SK-N-SH (cell line): ENCODE results near the gene TM9SF4. TPM values are rescaled to one million over a fixed set of nuclear protein-coding genes. Genes with fewer than 3 reads are reported as not detected.
A peak's percentile ranks its signal among the peaks of the same experiment; 100 is the strongest.

Source experiments
- CTCF ChIA-PET: fragments of 300-600, 350-600 bp; formaldehyde crosslinking; extraction: SDS; loops from one replicate; lab custom pipeline; 2021; lab: Yijun Ruan, JAX
- POLR2A ChIA-PET: fragments of 350-600 bp; sonication (Branson Sonifier 250); formaldehyde crosslinking; extraction: SDS; loops from one replicate; lab custom pipeline; 2020; ENCODE audit warnings: antibody characterized with exemption, inconsistent platforms; lab: Yijun Ruan, JAX
- DNase-seq: peaks from one replicate; pipeline ENCODE4 v3.0.0; 2012
- H2AFZ ChIP-seq: fragments of 200-600 bp; sonication (generic); 2 replicates; pipeline ENCODE4 v1.8.1; 2016; ENCODE audit warnings: antibody characterized with exemption, mild to moderate bottlenecking, low read depth
- H3F3A ChIP-seq: fragments of 200-600 bp; sonication (generic); replicated peaks from 2 replicates; pipeline ENCODE3; 2016; ENCODE audit warnings: antibody characterized with exemption, mild to moderate bottlenecking; ENCODE audit not compliant: insufficient read depth
- H3K27ac ChIP-seq, 2 experiments: fragments of 200-500 bp in 1 of 2; fragments of 200-600 bp in 1 of 2; sonication (Bioruptor generic) in 1 of 2; sonication (generic), shearing (Covaris generic) in 1 of 2; 2 replicates each; pipeline versions ENCODE4 v1.5.1 to v1.6.1; 2014 to 2016; ENCODE audit warnings: low read depth in 2 of 2, inconsistent platforms in 1 of 2, low read length in 1 of 2, mild to moderate bottlenecking in 1 of 2, mixed read lengths in 1 of 2
- H3K27me3 ChIP-seq: fragments of 200-600 bp; sonication (generic), shearing (Covaris generic); 2 replicates; pipeline ENCODE4 v1.6.1; 2016; ENCODE audit warnings: mixed run types; ENCODE audit not compliant: insufficient read depth
- H3K36me3 ChIP-seq, 2 experiments: fragments of 200-500 bp in 1 of 2; fragments of 200-600 bp in 1 of 2; sonication (Bioruptor generic) in 1 of 2; sonication (generic) in 1 of 2; replicated peaks in 1 of 2; 2 replicates each; pipeline versions ENCODE3 to v1.5.1; 2014 to 2016; ENCODE audit warnings: low read length in 1 of 2, mild to moderate bottlenecking in 1 of 2; ENCODE audit not compliant: insufficient read depth in 2 of 2, control insufficient read depth in 1 of 2
- H3K4me1 ChIP-seq, 2 experiments: fragments of 200-500 bp in 1 of 2; fragments of 200-600 bp in 1 of 2; sonication (Bioruptor generic) in 1 of 2; sonication (generic), shearing (Covaris generic) in 1 of 2; 2 replicates each; pipeline versions ENCODE4 v1.5.1 to v1.6.1; 2014 to 2016; ENCODE audit warnings: low read depth in 1 of 2, low read length in 1 of 2, mixed run types in 1 of 2; ENCODE audit not compliant: insufficient read depth in 2 of 2, control insufficient read depth in 1 of 2
- H3K4me2 ChIP-seq: fragments of 200-600 bp; sonication (generic), shearing (Covaris generic); 2 replicates; pipeline ENCODE4 v1.6.1; 2017; ENCODE audit warnings: mixed run types
- H3K4me3 ChIP-seq, 2 experiments: fragments of 200-500 bp in 1 of 2; fragments of 200-600 bp in 1 of 2; sonication (Bioruptor generic) in 1 of 2; sonication (generic), shearing (Covaris generic) in 1 of 2; 2 replicates each; pipeline versions ENCODE4 v1.5.1 to v1.8.1; 2014 to 2016; ENCODE audit warnings: low read depth in 2 of 2, inconsistent platforms in 1 of 2, low read length in 1 of 2, mild to moderate bottlenecking in 1 of 2, mixed read lengths in 1 of 2, moderate library complexity in 1 of 2
- H3K79me2 ChIP-seq: fragments of 200-600 bp; sonication (generic); 2 replicates; pipeline ENCODE4 v1.8.1; 2017; ENCODE audit warnings: mild to moderate bottlenecking; ENCODE audit not compliant: insufficient read depth
- H3K9ac ChIP-seq: fragments of 200-600 bp; sonication (generic); 2 replicates; pipeline ENCODE4 v1.6.1; 2017; ENCODE audit warnings: mixed run types
- H3K9me2 ChIP-seq: fragments of 200-600 bp; sonication (generic); 2 replicates; pipeline ENCODE4 v1.6.1; 2017; ENCODE audit warnings: mixed run types
- H3K9me3 ChIP-seq: fragments of 200-600 bp; sonication (generic); 2 replicates; pipeline ENCODE4 v1.6.1; 2017; ENCODE audit warnings: mixed run types, mild to moderate bottlenecking, moderate library complexity
- H4K20me1 ChIP-seq: fragments of 200-600 bp; sonication (generic); 2 replicates; pipeline ENCODE4 v1.6.1; 2017; ENCODE audit warnings: mild to moderate bottlenecking, mixed run types; ENCODE audit not compliant: insufficient read depth
- CHD2 ChIP-seq: fragments of 150-350 bp; IDR thresholded peaks from 2 replicates; pipeline ENCODE4 v1.6.1; 2018; ENCODE audit warnings: low read length; ENCODE audit not compliant: partially characterized antibody
- EP300 ChIP-seq, 2 experiments: IDR thresholded peaks; 2 replicates each; pipeline versions ENCODE4 v1.4.0 to v1.6.1; 2012; ENCODE audit warnings: borderline replicate concordance in 1 of 2, low read depth in 1 of 2, low read length in 1 of 2
- EZH2phosphoT487 ChIP-seq: fragments of 200-600 bp; sonication (generic); IDR thresholded peaks from 2 replicates; pipeline ENCODE4 v1.6.1; 2017; ENCODE audit warnings: low read depth, mixed run types, mild to moderate bottlenecking, antibody characterized with exemption, moderate library complexity, borderline replicate concordance
- FOSL2 ChIP-seq: IDR thresholded peaks from 2 replicates; pipeline ENCODE4 v1.4.0; 2012; ENCODE audit warnings: low read depth, mild to moderate bottlenecking, moderate library complexity, borderline replicate concordance
- FOXM1 ChIP-seq: IDR thresholded peaks from 2 replicates; pipeline ENCODE4 v1.4.0; 2012; ENCODE audit warnings: low read depth, mild to moderate bottlenecking
- NFIC ChIP-seq: IDR thresholded peaks from 2 replicates; pipeline ENCODE4 v1.4.0; 2012; ENCODE audit warnings: borderline replicate concordance
- POLR2AphosphoS5 ChIP-seq: IDR thresholded peaks from 2 replicates; pipeline ENCODE4 v1.6.1; 2012; ENCODE audit warnings: low read depth, low read length
- RAD21 ChIP-seq: IDR thresholded peaks from 2 replicates; pipeline ENCODE4 v1.6.1; 2012; ENCODE audit warnings: mild to moderate bottlenecking, low read length
- RFX5 ChIP-seq: IDR thresholded peaks from 2 replicates; pipeline ENCODE4 v1.6.1; 2012; ENCODE audit warnings: mild to moderate bottlenecking, improper control_type of control experiment, low read length
- RXRA ChIP-seq: IDR thresholded peaks from 2 replicates; pipeline ENCODE4 v1.4.0; 2012; ENCODE audit warnings: low read depth, mild to moderate bottlenecking, borderline replicate concordance
- SMC3 ChIP-seq: IDR thresholded peaks from 2 replicates; pipeline ENCODE4 v1.6.1; 2012; ENCODE audit warnings: low read depth, low read length, improper control_type of control experiment
- TAF1 ChIP-seq: IDR thresholded peaks from 2 replicates; pipeline ENCODE4 v1.6.1; 2012; ENCODE audit warnings: low read depth, mild to moderate bottlenecking, low read length, moderate library complexity, borderline replicate concordance
- TCF12 ChIP-seq: IDR thresholded peaks from 2 replicates; pipeline ENCODE4 v1.4.0; 2012
- TEAD4 ChIP-seq: IDR thresholded peaks from 2 replicates; pipeline ENCODE4 v1.4.0; 2012; ENCODE audit warnings: mild to moderate bottlenecking, borderline replicate concordance; ENCODE audit not compliant: insufficient read depth
- YY1 ChIP-seq: IDR thresholded peaks from 2 replicates; pipeline ENCODE4 v1.4.0; 2012; ENCODE audit warnings: low read depth, mild to moderate bottlenecking
- WGBS: methylation state at CpG from one replicate; pipeline ENCODE4 v1.1.6; 2017; ENCODE audit warnings: low lambda C conversion rate; 5-methylcytosine and 5-hydroxymethylcytosine counted together
- polyA plus RNA-seq, 3 experiments: library from polyadenylated mRNA; depleted of rRNA; stranded (reverse); fragments of >200 nt; gene quantifications; 2 replicates each; pipeline ENCODE4 v1.2.3, GENCODE V29; 2012
- TF ChIP-seq, protein P1 (sequence below): fragments of 200-600 bp; sonication (generic); IDR thresholded peaks from 2 replicates; pipeline ENCODE4 v1.6.1; 2017; ENCODE audit warnings: antibody characterized with exemption, mild to moderate bottlenecking, moderate library complexity
- TF ChIP-seq, protein P2 (sequence below): IDR thresholded peaks from 2 replicates; pipeline ENCODE4 v1.4.0; 2012; ENCODE audit warnings: low read depth, borderline replicate concordance
- TF ChIP-seq, protein P3 (sequence below): IDR thresholded peaks from 2 replicates; pipeline ENCODE4; 2012
- TF ChIP-seq, protein P4 (sequence below): IDR thresholded peaks from 2 replicates; pipeline ENCODE4 v1.4.0; 2012; ENCODE audit warnings: low read depth

Gene TM9SF4
- polyA plus RNA-seq, 1 of the 3 experiments (the other 2 are of a cell fraction): 61.0 TPM

DNA sequence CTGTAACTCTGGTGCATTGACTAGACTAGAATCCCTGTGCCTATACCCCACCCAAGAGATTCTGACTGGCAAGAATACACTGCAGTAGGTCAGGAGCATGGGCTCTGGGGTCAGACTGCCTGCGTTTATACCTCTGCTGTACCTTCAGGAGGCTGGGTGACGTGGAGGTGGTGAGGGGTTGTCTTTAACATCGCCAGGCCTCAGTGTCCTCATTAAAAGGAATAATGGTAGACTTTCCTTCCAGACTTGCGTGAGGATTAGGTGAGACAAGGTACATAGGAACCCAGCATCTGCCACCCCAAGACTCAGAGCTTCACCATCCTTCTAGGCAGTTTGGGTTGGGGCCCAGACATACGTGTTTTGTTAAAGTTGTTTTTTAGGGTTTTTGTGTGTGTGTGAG lies 44.3 kb downstream of the TM9SF4 start (continued):
- TF ChIP-seq, protein P1, sequence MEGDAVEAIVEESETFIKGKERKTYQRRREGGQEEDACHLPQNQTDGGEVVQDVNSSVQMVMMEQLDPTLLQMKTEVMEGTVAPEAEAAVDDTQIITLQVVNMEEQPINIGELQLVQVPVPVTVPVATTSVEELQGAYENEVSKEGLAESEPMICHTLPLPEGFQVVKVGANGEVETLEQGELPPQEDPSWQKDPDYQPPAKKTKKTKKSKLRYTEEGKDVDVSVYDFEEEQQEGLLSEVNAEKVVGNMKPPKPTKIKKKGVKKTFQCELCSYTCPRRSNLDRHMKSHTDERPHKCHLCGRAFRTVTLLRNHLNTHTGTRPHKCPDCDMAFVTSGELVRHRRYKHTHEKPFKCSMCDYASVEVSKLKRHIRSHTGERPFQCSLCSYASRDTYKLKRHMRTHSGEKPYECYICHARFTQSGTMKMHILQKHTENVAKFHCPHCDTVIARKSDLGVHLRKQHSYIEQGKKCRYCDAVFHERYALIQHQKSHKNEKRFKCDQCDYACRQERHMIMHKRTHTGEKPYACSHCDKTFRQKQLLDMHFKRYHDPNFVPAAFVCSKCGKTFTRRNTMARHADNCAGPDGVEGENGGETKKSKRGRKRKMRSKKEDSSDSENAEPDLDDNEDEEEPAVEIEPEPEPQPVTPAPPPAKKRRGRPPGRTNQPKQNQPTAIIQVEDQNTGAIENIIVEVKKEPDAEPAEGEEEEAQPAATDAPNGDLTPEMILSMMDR: no peak
- TF ChIP-seq EZH2phosphoT487 (no peak), FOXM1 (no peak), TCF12 (no peak), POLR2AphosphoS5 (no peak), RXRA (no peak), CHD2 (no peak), RAD21 (no peak), EP300 (IDR thresholded peaks at IDR 0.05; ENCODE audit: borderline replicate concordance in 1 of 2, low read depth in 1 of 2, low read length in 1 of 2) (no peak)
- TF ChIP-seq, protein P2, sequence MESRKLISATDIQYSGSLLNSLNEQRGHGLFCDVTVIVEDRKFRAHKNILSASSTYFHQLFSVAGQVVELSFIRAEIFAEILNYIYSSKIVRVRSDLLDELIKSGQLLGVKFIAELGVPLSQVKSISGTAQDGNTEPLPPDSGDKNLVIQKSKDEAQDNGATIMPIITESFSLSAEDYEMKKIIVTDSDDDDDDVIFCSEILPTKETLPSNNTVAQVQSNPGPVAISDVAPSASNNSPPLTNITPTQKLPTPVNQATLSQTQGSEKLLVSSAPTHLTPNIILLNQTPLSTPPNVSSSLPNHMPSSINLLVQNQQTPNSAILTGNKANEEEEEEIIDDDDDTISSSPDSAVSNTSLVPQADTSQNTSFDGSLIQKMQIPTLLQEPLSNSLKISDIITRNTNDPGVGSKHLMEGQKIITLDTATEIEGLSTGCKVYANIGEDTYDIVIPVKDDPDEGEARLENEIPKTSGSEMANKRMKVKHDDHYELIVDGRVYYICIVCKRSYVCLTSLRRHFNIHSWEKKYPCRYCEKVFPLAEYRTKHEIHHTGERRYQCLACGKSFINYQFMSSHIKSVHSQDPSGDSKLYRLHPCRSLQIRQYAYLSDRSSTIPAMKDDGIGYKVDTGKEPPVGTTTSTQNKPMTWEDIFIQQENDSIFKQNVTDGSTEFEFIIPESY: no peak
- TF ChIP-seq, protein P3, sequence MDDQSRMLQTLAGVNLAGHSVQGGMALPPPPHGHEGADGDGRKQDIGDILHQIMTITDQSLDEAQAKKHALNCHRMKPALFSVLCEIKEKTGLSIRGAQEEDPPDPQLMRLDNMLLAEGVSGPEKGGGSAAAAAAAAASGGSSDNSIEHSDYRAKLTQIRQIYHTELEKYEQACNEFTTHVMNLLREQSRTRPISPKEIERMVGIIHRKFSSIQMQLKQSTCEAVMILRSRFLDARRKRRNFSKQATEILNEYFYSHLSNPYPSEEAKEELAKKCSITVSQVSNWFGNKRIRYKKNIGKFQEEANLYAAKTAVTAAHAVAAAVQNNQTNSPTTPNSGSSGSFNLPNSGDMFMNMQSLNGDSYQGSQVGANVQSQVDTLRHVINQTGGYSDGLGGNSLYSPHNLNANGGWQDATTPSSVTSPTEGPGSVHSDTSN: no peak
- TF ChIP-seq, protein P4, sequence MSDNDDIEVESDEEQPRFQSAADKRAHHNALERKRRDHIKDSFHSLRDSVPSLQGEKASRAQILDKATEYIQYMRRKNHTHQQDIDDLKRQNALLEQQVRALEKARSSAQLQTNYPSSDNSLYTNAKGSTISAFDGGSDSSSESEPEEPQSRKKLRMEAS: no peak

DNA sequence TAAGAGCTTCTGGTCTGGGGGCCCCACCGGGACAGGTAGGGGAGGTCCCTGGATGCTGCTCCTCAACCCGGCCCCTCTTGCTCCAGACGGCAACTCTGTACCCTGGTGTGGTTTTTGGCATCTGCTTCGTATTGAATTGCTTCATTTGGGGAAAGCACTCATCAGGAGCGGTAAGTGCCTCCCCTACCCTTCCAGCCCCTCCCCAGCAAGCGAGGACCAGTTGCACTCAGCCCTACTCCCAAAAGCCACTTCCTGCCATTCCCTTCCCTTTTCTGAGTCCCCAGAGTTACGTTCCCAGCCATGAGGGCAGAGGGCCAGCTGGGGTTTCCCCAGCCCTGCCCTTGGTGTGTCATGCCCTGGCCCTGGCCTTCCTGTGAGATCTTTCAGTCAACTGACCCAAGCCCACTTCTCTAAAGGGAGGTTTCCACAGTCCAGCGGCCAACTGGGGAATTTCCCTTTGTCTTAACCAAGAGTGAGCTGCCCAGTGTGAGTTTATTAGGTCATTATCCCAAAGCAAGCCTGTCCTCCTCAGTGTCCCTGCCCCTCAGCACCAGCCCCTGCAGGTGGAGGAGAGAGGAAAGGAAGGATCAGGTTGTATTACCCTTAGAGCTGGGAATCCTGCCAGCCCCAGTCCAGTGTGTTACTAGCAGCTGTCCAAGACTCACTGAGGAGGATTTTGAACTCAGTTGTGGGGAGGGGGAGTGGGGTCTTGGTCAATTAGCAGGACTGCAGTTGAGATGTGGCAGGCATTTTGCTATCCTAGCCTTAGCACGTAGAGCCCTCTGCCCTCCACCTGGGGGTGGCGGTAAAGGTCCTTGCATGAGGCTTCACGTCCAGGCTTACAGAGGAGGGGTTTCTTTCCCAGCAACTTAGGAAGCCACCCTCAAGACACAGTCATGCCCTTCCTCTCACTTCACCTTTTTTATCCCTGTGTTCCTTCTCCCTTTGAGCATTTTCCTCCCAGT lies 45.8 kb downstream of the TM9SF4 start:
- Histone ChIP-seq H3K4me2 (0 out of 2 replicates have a peak overlapping the region, but pooled peaks have one; percentile 12), H3K9me2 (no peaks in the 10 kb centered on the region), H3K4me3 (no peak overlapping the region), H3F3A (no peaks in the 10 kb centered on the region), H3K9me3 (no peaks in the 10 kb centered on the region), H3K9ac (no peak overlapping the region), H3K36me3 (peaks cover 31 to 53% of the 10 kb centered on the region in 2 experiments), H3K4me1 (peaks cover 0 to 2% of the 10 kb centered on the region in 2 experiments; a peak in 2 of 4 replicates), H4K20me1 (no peaks in the 10 kb centered on the region), H3K27ac (peak overlapping the region; percentile 14 to 37; a peak in 3 of 4 replicates), H3K79me2 (no peaks in the 10 kb centered on the region), H2AFZ (no peak overlapping the region), H3K27me3 (no peaks in the 10 kb centered on the region)
- ChIA-PET CTCF (interaction anchor here (0.5 to 0.9 kb wide), 4 partner anchors 9 to 497 kb away, joined by 3 to 4 read pairs (median 3); no protein-coding TSS in a partner anchor), POLR2A (interaction anchor here (0.6 kb wide), 2 partner anchors 8 to 311 kb away, joined by 3 to 6 read pairs; no protein-coding TSS in a partner anchor)
- DNase-seq: peak; percentile 54
- TF ChIP-seq SMC3: peak; percentile 34; the same call in 1 of the 2 replicates
- TF ChIP-seq, protein P1: peak; percentile 39
- TF ChIP-seq NFIC: peak; percentile 59; the same call in 1 of the 2 replicates
- TF ChIP-seq YY1: no peak
- peak; percentile 78; the same call in 1 of the 2 replicates for TF ChIP-seq RXRA
- 0 out of 2 replicates have a peak, but pooled peaks have one; percentile 3 for TF ChIP-seq TCF12
- TF ChIP-seq EZH2phosphoT487: no peak
- 0 out of 2 replicates have a peak, but pooled peaks have one; percentile 5 for TF ChIP-seq FOSL2
- TF ChIP-seq TEAD4: no peak
- no peak for TF ChIP-seq TAF1
- TF ChIP-seq RAD21: peak; percentile 68
- TF ChIP-seq RFX5: no peak
- WGBS: 47% methylated on average over 7 of the region's 11 CpGs
